Stimulated activated CD4-positive, alpha-beta T cell treated with anti-CD3 and anti-CD28 coated beads, Interleukin-2, amount 100 ng/mL, for 4 hours (primary cell): ENCODE results near the gene PYHIN1.

Source experiments
- DNase-seq: peaks from one replicate; pipeline ENCODE4 v3.0.0-alpha.2; 2020; ENCODE audit warnings: low read depth

Gene PYHIN1

DNA sequence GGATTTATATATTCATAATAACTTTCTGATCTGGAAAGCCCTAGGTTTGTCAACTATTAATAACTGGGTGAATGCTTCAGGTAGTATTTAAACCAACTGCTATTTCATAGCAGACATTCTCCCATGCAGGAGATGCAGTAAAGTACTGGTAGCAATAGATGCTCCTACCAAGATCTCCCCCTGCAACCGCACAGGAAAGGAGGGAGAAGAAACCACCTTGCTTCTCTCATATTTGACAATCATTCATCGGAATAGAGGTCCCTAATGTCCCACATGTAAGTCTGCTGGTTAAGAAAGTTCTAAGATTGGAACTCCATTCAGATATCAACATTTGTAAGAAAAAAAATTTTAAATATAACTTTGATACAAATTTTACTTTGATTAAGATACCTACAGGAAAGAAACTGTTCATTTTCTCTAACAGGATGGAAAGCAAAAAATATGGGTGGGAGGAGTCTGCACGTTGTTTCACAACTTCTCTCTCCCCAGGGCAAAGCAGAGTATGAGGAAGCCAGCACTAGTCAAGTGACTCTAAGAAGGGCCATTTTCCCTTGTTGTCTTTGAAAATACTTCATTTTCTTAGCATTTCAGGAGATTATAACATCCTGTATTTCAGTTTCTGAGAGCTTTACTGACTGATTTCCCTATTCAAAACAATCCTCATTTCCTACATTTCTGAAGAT is at the start of gene PYHIN1:
Gene PYHIN1, plus strand, starts transcription at position 498 of the 683 bp plus-strand sequence. CDS start 5,359 bp downstream, outside the sequence.
- DNase-seq, result no peak

DNA sequence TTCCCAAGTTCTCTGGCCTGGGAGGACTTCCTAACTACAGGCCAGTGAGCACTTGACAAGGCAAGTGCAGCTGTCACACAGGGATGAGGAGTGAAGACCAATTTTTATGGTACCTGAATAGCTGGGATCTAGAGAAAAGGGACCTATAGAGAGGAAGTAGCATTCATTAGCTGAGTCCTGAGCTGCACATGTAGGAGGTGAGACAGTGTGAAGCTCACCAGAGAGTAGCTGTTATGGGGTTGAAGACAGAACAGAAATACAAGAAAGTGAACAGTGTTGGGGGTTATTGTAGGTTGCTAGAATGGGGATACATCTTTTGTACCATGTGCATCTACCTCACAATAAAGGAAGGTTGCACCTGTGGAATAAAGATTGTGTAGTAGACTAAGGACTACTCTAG is 37.7 kb upstream of the PYHIN1 start:
- no peak for DNase-seq

DNA sequence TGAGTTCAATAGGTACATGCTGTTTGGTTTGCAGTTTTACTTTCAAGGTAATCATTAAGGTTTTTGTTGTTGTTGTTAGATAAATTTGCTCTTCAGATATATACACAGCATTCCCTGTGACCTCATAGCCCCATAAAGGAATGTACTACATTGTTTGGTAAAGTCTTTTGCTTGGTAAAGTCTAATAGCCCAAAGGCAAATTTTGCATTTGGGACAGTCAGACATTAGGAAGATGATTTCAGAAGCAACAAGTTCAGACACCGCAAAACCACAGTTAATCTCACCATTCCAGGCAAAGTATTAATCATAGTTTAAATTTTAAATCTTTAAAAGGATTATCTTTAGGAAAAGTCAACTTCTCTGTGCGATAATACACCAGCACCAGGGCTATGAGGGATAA is 32.6 kb upstream of the PYHIN1 start:
- no peak for DNase-seq

DNA sequence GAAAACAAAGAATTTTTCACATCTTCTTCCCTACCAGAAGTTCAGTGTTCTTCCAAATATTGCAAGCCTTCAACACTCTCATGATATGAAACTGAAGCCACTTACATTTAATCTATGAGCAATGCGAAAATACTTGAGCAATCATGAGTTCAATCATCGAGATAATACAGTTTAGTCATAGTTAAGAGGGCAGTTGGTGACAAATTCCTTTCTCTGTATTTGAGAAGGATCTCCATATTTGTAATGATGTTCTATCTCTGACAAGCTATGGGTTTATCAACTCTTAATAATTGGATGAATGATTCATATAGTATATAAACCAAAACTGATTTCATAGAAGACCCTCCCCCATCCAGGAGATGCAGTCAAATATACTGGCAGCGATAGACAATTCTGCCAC is 29.7 kb upstream of the PYHIN1 start:
- no peak for DNase-seq

DNA sequence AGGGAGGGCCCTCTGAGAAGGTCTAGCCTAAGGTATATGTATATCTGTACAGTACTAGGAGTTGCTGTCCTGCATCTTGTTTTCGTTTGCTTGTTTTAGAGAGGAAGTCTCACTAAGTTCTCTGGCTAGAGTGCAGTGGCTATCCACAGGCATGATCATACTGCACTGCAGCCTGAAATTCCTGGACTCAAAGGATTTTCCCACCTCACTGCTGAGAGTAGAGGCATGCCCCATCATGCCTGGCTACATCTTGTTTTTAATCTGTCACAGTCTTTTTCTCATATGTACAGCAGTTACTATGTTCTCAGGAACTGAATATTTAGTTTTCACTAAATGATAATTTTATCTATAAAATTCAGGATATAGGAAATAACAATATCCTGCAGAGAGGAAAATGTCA is 15.3 kb upstream of the PYHIN1 start:
- no peak for DNase-seq

DNA sequence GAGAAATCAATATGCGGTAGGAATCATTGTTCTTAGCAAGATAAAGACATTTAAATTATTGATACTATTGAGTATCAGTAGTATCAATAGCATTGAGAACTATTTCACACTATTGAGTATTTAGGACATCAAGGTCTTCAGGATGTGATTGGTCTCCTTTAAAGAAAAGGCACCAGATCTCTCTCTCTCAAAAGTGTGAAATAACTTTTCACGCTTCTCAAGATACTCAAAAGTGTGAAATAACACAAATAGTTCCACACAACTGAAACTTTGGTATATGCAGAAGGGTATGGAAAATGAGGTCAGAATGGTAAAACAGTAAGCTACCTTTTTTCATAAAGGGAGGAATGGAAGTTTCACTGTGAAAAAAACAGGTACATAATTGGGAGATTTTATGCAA is 6.7 kb upstream of the PYHIN1 start:
- DNase-seq, result no peak

DNA sequence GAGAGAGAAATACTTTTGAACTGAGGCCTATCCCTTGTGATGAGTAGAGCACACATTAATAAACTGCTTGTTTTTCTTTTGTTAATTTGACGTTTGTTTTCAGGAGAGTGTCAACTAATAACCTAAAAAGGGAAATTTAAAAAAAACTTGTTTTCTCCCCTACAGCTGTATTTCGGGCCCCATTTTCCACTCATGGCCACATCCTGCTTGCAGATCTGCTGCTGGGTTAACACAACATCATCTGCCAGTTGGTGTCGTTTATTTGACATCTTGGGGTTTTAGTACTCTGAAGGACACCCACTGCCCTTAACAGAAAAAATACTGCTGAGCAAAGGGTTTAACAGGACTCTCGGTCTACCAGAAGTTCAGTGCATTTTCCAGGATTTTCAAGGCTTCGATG is 848 bp upstream of the PYHIN1 start:
- peak; percentile 24 for DNase-seq

DNA sequence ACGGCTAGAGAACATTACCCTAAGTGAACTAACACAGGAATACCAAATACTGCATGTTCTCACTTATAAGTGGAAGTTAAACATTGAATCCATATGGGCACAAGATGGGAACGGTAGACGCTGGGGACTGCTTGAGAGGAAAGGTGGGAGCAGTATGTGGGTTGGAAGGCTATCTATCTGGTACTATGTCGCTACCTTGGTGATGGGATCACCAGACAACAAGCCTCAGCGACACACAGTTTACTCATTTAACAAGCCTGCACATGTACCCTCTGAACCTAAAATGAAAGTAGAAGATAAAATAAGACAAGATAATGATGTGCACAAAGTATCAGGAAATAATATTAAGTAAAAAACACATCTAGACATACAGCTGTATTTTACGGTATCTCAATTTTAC is 819 bp downstream of the PYHIN1 start:
- DNase-seq, result no peak

DNA sequence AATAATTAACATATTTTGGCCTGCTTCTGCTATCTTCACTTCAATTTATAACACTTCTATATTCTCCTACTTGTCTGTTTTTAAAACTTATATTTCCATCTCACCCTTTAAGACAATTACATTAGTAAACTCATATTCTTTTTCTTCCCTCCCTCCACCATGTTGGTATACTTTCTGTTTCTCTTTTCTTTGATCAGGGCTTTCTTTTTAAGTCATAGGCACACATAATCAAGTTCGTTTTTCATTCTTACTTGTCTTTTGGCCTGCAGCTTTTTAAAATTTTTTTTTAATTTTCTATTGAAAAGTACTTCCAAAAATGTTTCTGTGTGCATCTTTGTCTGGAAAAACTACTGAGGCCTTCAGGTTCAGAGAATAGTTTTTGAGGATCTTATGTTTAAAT is 2.3 kb downstream of the PYHIN1 start:
- DNase-seq, result no peak

DNA sequence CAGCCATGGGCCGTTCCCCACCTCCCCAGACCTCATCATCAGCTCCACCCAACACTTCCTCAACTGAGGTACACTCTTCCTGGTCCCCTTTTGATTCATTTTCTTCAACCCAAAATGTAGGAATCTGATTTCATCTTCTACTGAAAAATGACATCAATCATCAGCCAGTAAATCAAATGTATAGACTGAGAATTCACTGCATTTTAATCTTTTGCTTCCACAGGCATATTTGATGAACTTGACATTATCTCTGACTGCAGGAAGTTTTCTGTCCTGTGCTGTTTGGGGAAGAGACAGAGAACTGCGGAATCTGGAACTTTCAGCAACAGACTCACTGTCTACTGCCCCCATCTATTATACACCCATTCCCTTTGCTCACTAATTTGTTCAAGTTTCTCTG is 7.8 kb downstream of the PYHIN1 start:
- no peak for DNase-seq

DNA sequence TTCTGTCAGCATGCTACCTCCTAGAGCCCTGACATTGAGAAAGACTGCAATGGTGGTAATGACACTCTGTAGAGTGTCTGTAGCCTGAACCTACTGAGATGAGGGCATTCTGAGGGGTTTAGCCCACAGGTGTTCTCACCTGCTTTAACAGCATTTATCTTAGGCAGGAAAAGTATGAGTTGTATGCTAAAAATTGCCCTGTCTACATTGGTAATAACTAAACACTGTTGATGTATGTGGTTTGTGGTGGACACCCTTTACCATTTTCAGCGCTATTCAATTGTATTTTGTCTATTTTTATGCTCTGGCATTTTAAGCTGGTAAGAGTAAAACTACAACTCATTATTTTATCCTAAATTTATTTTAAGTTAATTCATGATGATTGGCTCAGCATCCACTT is 10.0 kb downstream of the PYHIN1 start:
- DNase-seq, result no peak

DNA sequence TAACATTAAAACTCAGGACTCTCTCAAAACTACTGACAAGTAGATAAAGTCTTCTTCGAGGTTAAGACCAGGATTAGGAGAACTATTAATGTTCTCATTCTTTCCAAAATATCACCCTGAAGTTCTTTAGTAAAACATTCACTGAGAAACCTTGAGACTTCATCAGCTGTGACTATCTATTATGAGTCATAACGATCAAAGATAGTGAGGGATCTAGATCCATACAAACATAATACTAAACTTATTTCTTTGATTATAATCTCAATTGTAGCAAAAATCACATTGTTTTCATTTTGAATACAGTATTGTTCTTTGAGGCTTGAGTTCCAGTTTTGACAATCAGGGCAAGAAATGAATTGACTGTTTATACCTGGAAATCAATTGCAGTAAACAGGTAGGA is 11.1 kb downstream of the PYHIN1 start:
- no peak for DNase-seq

DNA sequence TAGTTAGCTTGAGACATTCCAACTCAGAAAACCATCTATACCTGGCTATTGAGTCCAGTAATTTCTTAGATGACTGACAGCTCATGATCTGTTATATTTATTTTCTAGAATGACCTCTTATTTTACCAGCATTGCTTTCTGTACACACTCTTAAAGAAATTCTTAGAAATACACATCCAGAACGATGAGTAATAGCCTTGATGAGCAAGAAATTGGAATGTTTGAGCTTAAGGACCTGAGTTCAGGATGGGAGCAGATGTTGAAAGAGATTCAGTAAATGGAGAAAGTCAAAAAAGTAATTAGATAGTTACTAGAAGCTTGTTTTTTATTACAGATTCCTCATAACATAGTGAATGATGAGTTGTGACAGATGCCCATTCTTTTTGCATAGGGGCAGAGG is 11.7 kb downstream of the PYHIN1 start:
- no peak for DNase-seq

DNA sequence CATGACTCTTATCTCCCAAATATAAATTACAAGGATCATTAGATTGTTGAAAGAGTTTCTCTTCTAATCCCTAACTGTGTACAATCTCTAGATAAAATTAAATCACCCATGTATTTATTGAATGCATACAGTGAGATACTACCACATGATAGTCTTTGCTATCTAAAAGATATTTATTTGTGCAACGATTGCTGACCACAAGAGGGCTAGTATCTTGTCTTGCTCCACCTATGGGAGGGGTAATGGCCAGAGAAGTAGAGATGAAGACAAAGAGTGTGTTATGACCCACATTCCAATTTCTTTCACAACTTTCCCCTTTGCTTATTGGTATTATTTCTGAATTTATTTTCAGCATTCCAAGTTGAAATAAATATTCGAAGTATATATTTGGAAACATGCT is 13.7 kb downstream of the PYHIN1 start:
- DNase-seq, result no peak

DNA sequence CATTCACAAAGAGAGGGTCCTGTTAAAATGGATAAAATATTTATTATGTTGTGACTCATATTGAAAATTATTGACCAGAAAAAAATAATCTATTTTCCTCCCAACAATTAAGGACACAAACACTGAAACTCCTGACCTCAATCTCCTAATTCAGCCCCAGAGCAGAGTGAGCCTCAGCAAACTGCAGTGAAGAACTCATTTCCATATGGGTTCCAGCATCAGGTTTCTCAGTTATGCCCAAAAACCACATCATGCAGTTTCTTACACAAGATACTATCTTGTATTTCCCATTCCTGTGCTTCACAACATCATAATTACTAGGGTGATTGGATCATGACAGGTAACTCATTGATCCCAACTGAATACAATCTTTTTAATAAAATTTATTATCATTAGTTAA is 15.4 kb downstream of the PYHIN1 start:
- DNase-seq, result no peak

DNA sequence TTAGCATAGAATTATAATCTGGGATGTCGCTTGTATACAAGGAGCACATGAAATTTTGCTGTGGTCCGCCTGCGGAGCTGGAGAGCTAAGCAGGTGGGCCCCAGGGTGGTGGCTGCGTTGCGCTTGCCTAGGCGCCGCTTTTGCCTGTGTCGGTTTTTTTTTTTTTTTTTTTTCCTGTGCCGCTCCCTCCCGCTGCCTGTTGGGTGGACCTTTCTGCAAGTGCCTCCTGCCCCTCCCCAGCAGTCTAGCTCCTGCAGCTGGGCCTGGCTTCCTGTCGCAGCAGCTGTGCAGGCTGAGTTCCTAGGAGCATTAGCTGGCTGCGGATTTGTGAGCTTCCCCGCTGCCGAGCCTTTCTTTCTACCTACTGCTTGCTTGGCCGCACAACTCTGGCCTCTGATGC is 20.6 kb downstream of the PYHIN1 start:
- no peak for DNase-seq

DNA sequence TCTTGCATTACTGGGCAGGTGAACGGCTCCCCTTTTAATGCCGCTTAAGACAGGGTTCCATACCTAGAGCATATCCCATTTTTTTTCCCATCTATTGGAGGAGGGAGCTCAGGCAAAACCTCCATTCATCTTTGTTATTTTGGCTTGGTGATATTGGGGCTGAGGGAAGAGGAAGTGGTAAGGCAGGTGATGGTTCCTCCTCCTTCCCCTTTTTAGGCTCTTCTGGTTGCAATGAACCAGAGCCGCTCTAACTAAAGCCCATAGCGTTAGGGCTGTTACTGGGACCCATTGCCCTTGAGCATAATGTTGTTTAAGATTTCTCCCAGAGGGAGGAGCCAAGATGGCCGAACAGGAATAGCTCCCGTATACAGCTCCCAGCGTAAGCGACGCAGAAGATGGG is 21.1 kb downstream of the PYHIN1 start:
- no peak for DNase-seq

DNA sequence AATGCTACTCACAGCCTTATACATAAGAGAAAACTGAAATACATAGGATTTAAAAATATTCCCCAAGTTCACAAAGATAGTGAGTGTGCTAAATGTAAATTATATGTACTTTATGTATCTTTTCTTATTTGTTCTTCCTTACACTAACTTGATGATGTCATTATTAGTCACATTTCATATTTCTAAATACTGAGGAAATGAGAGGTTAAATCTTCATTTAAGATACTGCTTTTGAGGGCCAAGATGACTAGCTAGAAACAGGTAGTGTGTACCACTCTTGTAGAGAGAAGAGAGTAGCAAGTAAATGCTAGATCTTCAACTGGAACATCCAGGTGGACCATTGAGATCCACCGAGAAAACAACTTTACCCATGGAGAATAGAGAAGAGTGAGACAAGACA is 29.8 kb downstream of the PYHIN1 start:
- no peak for DNase-seq

DNA sequence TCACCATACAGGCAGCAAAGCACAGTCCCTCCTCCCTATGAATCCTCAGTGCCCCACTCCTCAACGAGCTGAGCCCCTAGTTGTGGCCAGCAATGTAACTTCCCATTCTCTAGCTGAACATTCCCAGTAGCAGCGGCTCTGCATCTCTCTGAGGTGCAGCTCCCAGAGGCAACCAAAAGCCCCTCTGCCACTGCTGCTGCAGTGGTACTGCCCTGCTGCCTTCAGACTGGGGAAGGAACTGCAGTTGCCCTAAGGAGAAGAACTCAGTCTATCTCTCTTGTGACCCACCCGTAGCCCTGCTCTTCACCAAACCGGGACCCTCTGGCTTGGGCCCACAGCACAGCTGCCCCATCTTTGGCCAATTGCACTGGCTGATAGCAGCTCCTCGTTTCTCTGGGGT is 31.6 kb downstream of the PYHIN1 start:
- DNase-seq, result no peak

DNA sequence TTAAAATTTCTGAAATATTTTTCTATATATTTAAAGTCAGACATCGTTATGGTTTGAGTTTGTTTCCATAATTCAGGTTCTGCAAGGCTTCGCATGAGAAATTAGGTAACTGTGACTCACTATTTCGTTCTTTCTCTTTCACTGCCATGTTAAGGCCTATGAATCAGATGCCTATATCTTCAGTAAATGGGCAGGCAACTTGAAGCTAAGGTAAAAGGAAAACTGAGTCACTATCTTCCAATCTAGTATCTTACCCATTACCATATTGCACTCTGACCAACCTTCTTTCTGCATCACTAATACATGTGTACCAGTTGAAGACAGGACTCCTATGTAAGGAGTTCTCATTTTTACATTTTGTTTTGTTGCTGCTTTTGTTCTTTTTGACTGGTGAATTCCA is 37.8 kb downstream of the PYHIN1 start:
- no peak for DNase-seq

DNA sequence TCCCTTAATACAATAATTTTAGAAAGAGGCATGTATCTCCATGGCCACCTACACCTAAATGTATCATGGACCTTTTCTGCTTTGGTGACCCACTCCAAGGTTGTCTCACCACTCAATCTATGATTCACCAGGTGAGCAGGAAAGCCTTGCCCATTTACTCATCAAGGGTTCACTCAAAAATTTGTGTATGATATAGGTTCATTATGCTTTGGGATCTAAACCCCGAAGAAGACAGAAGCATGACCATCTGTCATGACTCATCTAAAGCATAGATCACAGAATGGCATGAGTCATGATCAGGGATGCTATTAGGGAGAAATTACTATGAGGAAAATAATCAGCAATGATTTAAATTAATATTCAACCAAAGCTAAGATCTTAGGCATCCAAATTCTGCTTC is 38.5 kb downstream of the PYHIN1 start:
- DNase-seq, result peak; percentile 18

DNA sequence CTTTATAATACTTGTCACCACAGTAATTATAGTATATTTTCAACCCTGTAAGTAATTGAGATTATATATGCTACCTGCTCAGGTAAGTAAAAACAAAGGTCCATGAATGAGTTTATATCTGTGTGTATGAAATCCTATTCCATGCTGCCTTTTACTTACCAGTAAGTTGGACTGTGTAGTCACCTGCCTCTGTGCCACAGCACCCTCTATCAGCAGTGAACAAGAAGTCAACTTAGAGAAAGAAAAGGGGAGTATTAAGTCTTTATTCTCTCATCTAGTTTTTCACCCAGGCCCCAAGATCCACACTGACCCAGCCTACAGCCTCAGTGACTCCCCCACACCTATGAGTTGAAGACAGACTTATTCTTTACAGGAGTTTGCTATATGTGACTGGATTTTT is 41.5 kb downstream of the PYHIN1 start:
- no peak for DNase-seq

DNA sequence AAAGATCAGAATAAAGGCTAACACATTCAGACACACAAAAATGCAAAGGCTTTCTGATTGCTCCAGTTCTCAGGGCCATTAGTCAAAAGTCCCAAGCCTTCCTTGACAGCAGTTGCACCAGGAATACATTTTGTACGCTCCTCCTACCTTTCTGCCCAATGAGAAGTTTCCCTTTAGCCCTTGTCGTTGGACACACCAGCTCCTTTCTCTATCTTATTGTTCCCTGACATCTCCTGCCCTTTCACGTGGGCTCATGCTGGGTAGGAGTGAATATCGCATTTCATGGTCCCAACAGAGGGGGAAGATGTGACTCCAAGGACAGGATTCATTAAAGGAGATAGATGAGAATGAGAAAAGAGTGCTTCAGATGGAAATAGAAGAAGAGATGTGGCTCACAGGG is 44.9 kb downstream of the PYHIN1 start:
- DNase-seq, result no peak

DNA sequence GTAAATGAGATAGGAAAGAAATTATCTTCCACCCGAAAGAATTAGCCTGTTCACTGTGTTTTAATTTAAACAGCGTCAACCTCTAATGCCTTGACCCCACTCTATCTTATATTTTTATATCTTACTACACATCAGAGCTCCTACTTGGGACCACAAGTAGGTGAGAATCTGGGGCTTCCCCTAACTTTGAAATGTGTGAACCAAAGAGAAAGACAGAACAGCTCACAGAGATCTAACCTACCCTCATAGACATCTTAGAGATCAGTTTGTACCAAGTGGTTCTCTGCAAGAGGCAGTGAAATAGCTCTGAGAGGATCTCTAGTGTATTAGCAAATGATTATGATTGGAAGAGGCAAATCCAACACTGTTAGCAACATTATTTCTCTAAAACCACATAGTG is 47.4 kb downstream of the PYHIN1 start:
- DNase-seq, result no peak

DNA sequence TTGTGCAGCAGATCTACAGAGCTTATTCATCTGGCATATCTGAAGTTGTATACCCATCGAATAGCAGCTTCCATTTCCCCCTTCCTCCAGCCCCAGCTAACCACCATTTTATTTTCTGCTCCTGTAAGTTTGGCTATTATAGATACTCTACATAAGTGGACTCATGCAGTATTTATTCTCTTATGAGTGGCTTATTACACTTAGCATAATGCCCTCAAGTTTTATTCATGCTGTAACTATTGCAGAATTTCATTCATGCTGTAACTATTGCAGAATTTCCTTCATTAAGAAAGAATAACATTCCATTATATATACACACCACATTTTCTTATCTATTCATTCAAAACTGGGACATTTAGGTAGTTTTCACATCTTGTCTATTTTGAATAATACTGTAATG is 47.9 kb downstream of the PYHIN1 start:
- no peak for DNase-seq
